ENCODE data around the gene IFT57. TPM values are rescaled to one million over a fixed set of nuclear protein-coding genes. Genes with fewer than 3 reads are reported as not detected.

The IFT57 gene
- total and polyA plus RNA-seq, 10 of the 15 experiments (the other 5 are each of a cell fraction or from before 2014, with no cell fraction given), result 1.8 to 25.0 (median 7.5) TPM

- TF ChIP-seq IKZF2 (IDR thresholded peaks at IDR 0.05) (peak; percentile 38 to 58; a peak in 2 of 4 replicates), RUNX3 (IDR thresholded peaks at IDR 0.05; ENCODE audit: low read length) (peak; percentile 37), JUNB (IDR thresholded peaks at IDR 0.05) (peak; percentile 77), EP300 (IDR thresholded peaks at IDR 0.05; ENCODE audit: borderline replicate concordance in 1 of 2, control insufficient read depth in 1 of 2, low read depth in 2 of 2, low read length in 2 of 2) (peak in 1 of 2 experiments; percentile 62; a peak in 2 of 4 replicates), ATF2 (IDR thresholded peaks at IDR 0.05; ENCODE audit: low read length) (0 out of 2 replicates have a peak, but pooled peaks have one; percentile 44), FOXM1 (IDR thresholded peaks at IDR 0.05; ENCODE audit: low read depth, low read length) (peak; percentile 49; the same call in 1 of the 2 replicates), BRCA1 (IDR thresholded peaks at IDR 0.05; ENCODE audit: low read depth, low read length) (no peak), SPI1 (IDR thresholded peaks at IDR 0.05; ENCODE audit: borderline replicate concordance, insufficient read depth, low read depth, low read length) (peak; percentile 47; the same call in 1 of the 2 replicates), CBX3 (IDR thresholded peaks at IDR 0.05; ENCODE audit: borderline replicate concordance, low read depth) (no peak), EED (IDR thresholded peaks at IDR 0.05; ENCODE audit: low read depth) (peak; percentile 50; the same call in 1 of the 2 replicates), BCL11A (IDR thresholded peaks at IDR 0.05; ENCODE audit: low read depth, low read length) (0 out of 2 replicates have a peak, but pooled peaks have one; percentile 43), BHLHE40 (IDR thresholded peaks at IDR 0.05; ENCODE audit: borderline replicate concordance in 1 of 2, low read depth in 2 of 2, low read length in 1 of 2) (peak in 1 of 2 experiments; percentile 44; a peak in 1 of 4 replicates)
Measured at GRCh38 chr3:108208831-108209230, 13.4 kb downstream of the IFT57 start (continued).

GRCh38 chr3:108202834-108203233 is 19.4 kb downstream of the IFT57 start:
- DNase-seq (ENCODE audit: low read depth, low spot score), result no peak
- POLR2A ChIA-PET, result no interaction called here
- TF ChIP-seq IRF4 (IDR thresholded peaks at IDR 0.05; ENCODE audit: low read depth, low read length) (no peak), ZBTB40 (IDR thresholded peaks at IDR 0.05; ENCODE audit: borderline replicate concordance) (no peak), RELA (IDR thresholded peaks at IDR 0.05; ENCODE audit: borderline replicate concordance, partially characterized antibody) (no peak), BRCA1 (IDR thresholded peaks at IDR 0.05; ENCODE audit: low read depth, low read length) (no peak), MXI1 (IDR thresholded peaks at IDR 0.05; ENCODE audit: low read depth, low read length) (no peak), FOXK2 (IDR thresholded peaks at IDR 0.05) (no peak), MYB (IDR thresholded peaks at IDR 0.05; ENCODE audit: borderline replicate concordance, low read depth, low read length) (no peak), RBBP5 (conservative IDR thresholded peaks at IDR 0.05) (no peak)

More at GRCh38 chr3:108202834-108203233, 19.4 kb downstream of the IFT57 start:
- intact Hi-C loops (cut with micrococcal nuclease; ENCODE audit: unreplicated experiment) (no loop called here), in situ Hi-C loops (cut with MboI) (no loop called here)
- no peaks in the 10 kb centered on the region; the same call in 1 of the 2 replicates for H3K4me1 ChIP-seq (ENCODE audit: control insufficient read depth, insufficient read depth, low read length)
- no peak for ATAC-seq
- H3K27ac ChIP-seq (ENCODE audit: control insufficient read depth, insufficient read depth), result no peak overlapping the region
- ChIA-PET CTCF (interaction anchor here (0.9 kb wide), 1 partner anchor 561 kb away, joined by 3 read pairs; no protein-coding TSS in a partner anchor), SMC1A (ENCODE audit: uncharacterized antibody, unreplicated experiment) (no interaction called here), RAD21 (ENCODE audit: unreplicated experiment) (no interaction called here)
- no peaks in the 10 kb centered on the region for H4K20me1 ChIP-seq (ENCODE audit: control insufficient read depth, insufficient read depth)
- no peaks in the 10 kb centered on the region for H3K9me3 ChIP-seq (replicated peaks; ENCODE audit: control insufficient read depth, insufficient read depth, low read length)
- H3K9ac ChIP-seq (ENCODE audit: control insufficient read depth, insufficient read depth, low read length), result no peak overlapping the region
- no peak overlapping the region for H3K4me3 ChIP-seq
- WGBS (ENCODE audit: insufficient coverage, insufficient replicate concordance, low lambda C conversion rate, missing lambda C conversion rate), result 78% methylated on average over 2 of the region's 2 CpGs
- no peaks in the 10 kb centered on the region for H3K79me2 ChIP-seq (ENCODE audit: control insufficient read depth, insufficient read depth, low read length)
- no peaks in the 10 kb centered on the region for H3K36me3 ChIP-seq (ENCODE audit: control insufficient read depth in 2 of 2, insufficient read depth in 2 of 2, low read length in 1 of 2)
- no peak overlapping the region for H3K4me2 ChIP-seq (ENCODE audit: control insufficient read depth, insufficient read depth)
- FAIRE-seq, result no peak
- BruUV-seq (replicated peaks), result no TSS peak
- H2AFZ ChIP-seq (ENCODE audit: control insufficient read depth, low read depth, low read length), result no peak overlapping the region
- no peaks in the 10 kb centered on the region for H3K27me3 ChIP-seq (replicated peaks in 1 of 2; ENCODE audit: control insufficient read depth in 2 of 2, insufficient read depth in 2 of 2, low read length in 1 of 2)
